ENCODE measurements around the gene LHCGR. TPM values are rescaled to one million over a fixed set of nuclear protein-coding genes. Genes with fewer than 3 reads are reported as not detected.
A peak's percentile ranks its signal among the peaks of the same experiment; 100 is the strongest.
"Not testable (repeated sequence)": the region's sequence is repeated elsewhere in the genome, so short reads cannot be mapped to it uniquely, and the experiment has no call there.

The LHCGR gene
- total RNA-seq, 1 experiment from 2014 or later = not detected

DNA sequence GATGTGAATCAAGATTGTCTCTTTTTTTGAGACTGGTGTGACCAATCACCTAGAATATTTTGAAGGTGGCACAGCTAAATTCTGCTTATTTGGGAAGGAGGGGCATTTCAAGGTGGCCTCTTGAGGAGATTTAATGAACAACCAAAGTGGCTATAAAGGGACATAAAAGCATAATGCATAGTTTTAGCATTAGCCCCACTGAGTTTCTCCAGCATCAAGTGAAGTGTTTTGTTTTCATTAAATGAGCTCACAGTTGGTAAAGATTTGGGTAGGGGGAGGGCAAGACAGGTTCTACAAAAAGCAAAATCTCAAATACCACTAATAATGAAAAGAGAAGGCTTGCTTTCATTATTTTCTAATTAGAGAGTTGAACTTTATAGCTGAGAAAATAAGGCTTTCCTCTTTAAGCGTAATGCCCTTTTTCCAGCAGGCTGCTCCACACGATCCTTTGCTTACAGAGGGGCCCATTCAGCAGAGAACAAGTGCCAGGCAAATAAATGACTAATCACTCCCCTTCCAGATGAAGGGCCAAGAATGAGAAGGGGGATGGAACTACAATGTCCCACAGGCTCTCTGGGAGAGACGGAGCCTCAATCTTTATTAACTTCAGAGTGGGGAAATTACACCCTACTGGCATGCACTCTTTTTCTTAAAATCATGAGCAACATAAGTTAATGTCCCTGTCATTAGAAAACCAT is 35.9 kb downstream of the LHCGR start:
- DNase-seq (ENCODE audit: low read depth, low spot score) = peak; percentile 33
- in situ Hi-C loops (cut with HindIII; ENCODE audit: low pct_unique_long_range_greater_than_20kb, low sequenced_read_pairs) = no loop called here

DNA sequence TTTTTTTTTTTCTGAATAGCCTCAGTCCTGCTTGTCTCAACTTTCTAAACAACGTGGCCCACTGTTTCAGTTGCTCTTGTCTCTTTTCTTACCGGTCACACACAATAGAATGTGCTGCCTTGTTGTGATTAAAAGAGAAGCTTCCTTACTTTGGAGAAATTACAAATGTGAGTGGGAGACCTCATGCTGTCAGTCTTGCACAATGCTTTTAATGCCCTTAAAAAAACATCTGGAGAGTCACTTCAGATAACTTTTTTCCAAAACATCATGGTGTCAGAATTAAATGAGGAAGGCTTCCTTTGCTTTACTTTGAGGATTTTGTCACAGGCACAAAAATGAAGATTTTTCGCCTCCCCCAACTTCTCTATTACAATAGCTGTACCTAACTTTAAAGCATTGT is 37.7 kb downstream of the LHCGR start:
- DNase-seq (ENCODE audit: low read depth, low spot score) = no peak
- in situ Hi-C loops (cut with HindIII; ENCODE audit: low pct_unique_long_range_greater_than_20kb, low sequenced_read_pairs) = no loop called here

DNA sequence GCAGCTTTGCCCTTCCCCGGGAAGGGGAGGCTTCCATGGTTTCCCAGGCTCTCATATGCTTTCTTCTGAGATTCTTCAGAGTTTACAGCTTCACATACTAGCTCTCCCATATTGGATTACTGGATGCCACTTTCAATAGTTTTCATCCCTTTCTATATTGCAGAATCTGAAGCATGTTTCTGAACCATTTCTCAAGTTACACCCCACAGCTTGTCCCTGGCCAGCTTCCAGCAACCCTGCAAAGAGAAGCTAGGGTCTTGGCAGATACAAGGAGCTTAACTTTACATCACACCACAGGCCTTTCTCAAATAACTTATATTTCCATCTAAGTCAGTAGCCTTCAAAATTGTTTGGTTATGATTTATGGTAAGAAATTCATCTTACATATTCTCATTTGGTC is 39.6 kb downstream of the LHCGR start:
- in situ Hi-C loops (cut with HindIII; ENCODE audit: low pct_unique_long_range_greater_than_20kb, low sequenced_read_pairs) = no loop called here
- no peak for DNase-seq (ENCODE audit: low read depth, low spot score)

DNA sequence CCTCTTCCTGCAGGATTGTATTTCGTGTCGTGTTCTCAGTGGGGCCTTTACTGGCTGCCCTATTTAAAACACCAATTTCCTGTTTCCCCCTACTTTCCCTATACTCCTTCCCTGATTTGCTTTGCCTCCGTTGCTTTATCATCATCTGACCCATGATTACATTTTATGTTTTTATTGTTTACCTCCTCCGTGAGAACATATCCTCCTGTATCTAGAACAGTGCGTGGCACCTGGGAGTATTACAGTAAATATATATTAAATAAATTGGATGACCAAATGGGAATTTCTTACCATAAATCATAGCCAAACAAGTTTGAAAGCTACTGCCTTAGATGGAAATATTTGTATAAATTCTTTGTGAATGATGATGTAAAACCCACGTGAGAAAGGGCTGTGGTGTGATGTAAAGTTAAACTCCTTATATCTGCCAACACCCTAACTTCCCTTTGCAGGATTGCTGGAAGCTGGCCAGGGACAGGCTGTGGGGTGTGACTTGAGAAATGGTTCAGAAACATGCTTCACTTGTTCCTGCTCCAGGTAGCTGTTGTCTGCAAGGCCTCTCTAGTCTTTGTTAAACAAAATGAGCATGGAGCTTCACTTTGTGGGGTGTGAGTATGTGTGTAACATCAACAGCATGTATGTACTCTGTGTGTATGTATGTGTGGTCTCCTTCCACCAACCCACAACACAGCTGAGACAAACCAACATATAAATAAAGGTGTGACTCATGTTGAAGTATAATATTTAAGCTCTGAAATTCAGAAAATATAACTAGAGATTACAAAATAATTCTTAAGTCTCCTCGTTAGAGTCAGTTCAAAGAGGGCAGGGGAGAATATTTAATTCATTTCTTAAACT is 40.3 kb downstream of the LHCGR start:
- DNase-seq (ENCODE audit: low read depth, low spot score) = no peak
- in situ Hi-C loops (cut with HindIII; ENCODE audit: low pct_unique_long_range_greater_than_20kb, low sequenced_read_pairs) = no loop called here

DNA sequence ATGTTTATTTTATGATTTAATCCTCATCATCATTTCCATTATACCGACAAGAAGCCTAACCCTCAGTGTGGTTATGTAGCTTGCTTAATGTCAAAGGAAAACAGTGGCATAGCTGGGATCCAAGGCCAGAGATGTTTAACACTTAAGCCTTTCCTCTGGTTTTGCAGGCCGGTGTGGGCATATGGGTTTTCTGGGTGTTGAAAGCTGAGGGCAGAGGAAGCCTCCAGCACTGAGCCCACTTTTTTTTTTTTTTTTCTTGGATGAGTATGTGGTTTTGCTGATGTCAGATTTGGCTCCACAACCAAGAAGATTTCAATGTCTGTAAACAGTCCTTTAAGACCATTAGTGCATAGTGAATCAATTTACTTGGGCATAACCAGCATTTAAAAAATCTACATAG is 41.3 kb downstream of the LHCGR start:
- in situ Hi-C loops (cut with HindIII; ENCODE audit: low pct_unique_long_range_greater_than_20kb, low sequenced_read_pairs) = no loop called here
- DNase-seq (ENCODE audit: low read depth, low spot score) = no peak

DNA sequence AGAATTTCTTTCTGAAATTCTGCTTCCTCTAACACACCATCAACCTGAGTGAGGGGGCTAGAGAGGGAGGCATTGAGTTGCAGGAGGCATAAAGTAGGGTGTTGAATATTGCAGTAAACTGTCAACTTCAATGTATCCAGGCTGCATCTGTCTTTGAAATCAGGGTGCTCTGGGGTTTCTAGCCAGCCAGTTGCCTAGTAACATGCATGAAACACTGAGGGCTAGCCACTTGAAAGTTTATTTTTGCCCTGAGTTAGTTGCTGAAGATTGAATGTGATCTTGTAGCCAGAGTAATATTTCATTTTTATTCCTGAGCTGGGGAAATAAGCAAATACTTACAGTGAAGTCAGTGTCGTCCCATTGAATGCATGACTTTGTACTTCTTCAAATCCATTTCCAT is 41.9 kb downstream of the LHCGR start:
- in situ Hi-C loops (cut with HindIII; ENCODE audit: low pct_unique_long_range_greater_than_20kb, low sequenced_read_pairs) = no loop called here

DNA sequence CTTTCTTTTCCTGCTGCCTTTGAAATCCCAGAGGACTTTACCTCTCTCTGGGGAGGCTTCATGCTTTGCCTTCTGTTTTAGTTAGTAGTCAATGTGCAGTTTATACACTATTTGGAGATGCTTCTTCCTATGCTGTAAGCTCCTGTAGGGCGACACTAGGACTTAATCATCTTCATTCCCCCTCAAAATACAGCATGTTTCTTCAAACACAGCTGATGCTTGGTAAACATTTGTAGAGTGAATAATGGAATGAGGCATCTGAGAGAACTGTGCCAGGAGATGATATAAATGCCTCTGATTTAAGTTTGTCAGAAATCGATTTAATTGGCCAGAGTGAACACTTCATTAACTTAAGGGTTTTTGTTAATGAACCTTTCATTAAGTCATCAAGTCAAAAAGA is 43.4 kb downstream of the LHCGR start:
- in situ Hi-C loops (cut with HindIII; ENCODE audit: low pct_unique_long_range_greater_than_20kb, low sequenced_read_pairs) = no loop called here
- no peak for DNase-seq (ENCODE audit: low read depth, low spot score)

More for the DNA sequence above, 41.9 kb downstream of the LHCGR start:
- DNase-seq (ENCODE audit: low read depth, low spot score) = no peak

DNA sequence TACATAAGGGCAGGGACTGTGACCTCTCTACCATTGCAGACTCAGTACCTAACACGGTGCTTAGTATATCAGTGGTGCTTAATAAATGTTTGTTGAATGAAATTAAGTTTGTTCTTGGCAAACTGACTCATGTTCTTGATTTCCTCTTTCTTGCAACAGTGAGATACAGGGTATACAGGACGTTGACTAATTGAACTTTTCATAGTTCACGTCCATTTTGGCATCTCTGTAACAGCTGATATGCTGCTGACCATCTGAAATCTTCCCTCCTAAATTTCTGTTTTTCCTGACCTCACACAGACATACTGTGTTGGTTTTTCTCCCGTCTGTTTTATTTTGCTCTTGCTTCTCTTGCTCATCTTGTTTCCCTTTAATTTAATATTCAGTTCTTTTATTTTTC is 44.2 kb downstream of the LHCGR start:
- no peak for DNase-seq (ENCODE audit: low read depth, low spot score)
- in situ Hi-C loops (cut with HindIII; ENCODE audit: low pct_unique_long_range_greater_than_20kb, low sequenced_read_pairs) = no loop called here

DNA sequence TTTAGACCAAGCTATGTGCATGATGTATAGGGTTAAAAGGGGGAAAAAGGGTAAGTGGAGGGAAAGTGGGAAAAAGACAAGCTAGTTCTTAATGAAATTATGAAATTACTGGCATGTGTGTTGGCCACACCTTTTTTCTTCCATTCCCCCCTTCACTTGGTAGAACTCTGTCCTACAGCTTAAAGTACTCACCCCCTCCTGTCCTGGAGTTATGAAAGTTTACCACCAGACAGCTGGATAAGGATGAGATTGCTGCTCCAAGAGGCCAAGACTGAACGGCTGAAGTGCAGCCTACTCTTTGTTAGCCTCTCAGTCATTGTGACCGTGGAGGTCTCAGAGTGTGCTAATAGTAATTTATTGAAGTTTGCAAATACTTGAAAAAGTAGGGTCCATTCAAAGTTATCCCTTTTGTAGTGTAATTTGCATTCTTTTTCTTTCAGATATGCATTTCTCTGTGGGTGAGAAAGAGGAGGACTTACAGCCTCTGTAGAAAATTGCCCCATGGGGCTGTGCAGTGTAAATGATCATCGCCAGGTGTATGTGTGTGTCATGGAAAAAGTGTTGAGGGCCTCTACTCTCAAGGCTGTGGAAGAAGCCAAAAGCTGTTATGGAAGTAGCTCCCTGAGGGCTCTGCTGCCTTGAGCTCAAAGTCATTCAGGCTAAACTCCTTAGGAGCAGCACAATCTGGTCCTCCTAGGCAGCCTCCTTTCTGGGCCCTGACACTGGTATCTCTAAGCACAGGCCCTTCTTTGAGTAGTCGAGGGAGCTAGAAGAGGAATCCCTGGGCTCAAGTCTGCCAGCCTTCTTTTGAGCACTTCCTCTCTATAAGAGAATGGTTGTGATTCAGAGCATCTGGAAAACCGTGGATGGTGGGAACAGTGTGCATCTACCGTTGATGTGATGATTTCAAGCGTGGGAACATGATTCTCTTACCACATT is 46.2 kb downstream of the LHCGR start:
- DNase-seq (ENCODE audit: low read depth, low spot score) = no peak
- in situ Hi-C loops (cut with HindIII; ENCODE audit: low pct_unique_long_range_greater_than_20kb, low sequenced_read_pairs) = no loop called here

DNA sequence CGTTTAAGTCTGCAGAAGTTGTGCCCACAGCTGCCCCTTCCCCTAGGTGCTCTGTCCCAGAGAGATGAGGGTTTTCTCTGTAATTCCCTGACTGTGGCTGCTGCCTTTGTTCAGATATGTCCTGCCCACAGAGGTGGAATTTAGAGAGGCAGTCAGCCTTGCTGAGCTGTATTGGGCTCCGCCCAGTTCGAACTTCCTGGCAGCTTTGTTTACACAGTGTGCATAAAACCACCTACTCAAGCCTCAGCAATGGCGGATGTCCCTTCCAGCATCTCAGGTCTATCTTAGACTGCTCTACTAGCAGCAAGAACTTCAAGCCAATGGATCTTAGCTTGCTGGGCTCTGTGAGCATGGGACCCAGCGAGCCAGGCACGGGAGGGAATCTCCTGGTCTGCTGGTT is 48.1 kb downstream of the LHCGR start:
- in situ Hi-C loops (cut with HindIII; ENCODE audit: low pct_unique_long_range_greater_than_20kb, low sequenced_read_pairs) = no loop called here
- no peak for DNase-seq (ENCODE audit: low read depth, low spot score)

DNA sequence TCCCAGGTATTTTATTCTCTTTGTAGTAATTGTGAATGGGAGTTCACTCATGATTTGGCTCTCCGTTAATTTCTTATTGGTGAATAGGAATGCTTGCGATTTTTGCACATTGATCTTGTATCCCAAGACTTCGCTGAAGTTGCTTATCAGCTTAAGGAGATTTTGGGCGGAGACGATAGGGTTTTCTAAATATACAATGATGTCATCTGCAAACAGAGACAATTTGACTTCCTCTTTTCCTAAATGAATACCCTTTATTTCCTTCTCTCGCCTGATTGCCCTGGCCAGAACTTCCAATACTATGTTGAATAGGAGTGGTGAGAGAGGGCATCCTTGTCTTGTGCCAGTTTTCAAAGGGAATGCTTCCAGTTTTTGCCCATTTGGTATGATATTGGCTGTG is 51.9 kb downstream of the LHCGR start:
- in situ Hi-C loops (cut with HindIII; ENCODE audit: low pct_unique_long_range_greater_than_20kb, low sequenced_read_pairs); DNase-seq (ENCODE audit: low read depth, low spot score): not testable (repeated sequence)

DNA sequence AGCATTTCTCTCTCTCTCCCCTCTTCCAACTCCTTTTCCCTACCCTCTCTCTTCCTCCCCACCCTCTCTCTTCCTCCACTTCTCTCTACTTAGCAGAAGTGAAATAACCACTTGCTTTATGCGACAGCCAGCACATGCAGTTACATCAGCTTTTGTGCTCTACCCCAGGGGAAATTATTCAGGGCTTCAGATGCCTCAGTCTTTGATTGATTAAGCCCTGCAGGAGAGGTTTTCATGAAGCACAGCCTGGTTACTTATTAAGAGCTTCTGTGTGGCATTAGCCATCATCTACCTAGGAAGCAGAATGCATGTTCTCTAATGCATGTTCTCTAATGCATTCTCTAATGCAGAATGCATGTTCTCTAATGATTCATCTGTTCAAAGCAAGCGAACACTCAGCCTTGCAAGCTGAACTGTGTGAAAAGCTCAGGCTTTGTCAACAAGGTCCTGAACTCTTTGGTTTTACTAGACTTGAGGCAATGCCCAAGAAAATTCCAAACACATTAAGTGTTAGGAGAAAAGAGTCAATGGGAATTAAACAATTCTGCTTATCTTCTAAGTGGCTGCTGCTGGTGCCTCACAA is 56.1 kb downstream of the LHCGR start:
- in situ Hi-C loops (cut with HindIII; ENCODE audit: low pct_unique_long_range_greater_than_20kb, low sequenced_read_pairs) = no loop called here
- DNase-seq (ENCODE audit: low read depth, low spot score) = no peak

DNA sequence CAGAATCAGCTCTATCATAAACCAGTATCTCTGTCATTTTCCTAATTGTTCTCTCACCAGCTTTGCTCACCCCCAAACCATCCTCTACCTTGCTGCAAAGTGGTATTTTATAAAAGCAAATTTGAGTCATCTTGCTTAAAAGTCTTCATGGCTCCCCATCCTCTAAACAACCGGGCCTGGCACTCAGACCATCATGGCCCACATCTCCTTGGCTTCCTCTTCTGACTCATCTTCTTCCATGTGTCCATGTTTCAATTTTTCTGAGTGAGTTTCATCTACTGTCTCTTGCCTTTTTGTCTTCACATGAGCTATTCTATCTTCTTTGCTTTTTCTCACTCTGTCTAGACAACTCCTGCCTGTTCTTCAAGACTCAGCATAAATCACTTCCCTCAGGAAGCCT is 58.6 kb downstream of the LHCGR start:
- in situ Hi-C loops (cut with HindIII; ENCODE audit: low pct_unique_long_range_greater_than_20kb, low sequenced_read_pairs) = no loop called here

DNA sequence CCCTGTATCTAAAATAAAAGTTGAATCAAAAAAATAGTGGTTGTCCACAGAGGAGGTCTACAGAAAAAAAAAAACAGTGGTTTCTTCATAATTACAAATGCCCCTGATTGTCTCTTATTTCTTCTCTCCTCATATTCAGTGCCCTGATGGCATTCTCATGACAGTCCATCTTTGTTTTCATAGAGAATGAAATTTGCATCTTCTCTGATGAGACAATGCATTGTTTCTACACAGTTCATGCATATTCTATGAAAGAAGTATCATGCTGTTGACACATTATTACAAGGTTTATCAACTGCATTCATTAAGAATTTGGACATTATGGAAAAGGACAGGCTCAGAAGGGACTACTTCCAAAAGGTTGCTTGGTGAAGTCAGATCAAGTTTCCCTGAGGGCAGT is 59.5 kb downstream of the LHCGR start:
- no peak for DNase-seq (ENCODE audit: low read depth, low spot score)
- in situ Hi-C loops (cut with HindIII; ENCODE audit: low pct_unique_long_range_greater_than_20kb, low sequenced_read_pairs) = no loop called here

More for the DNA sequence above, 58.6 kb downstream of the LHCGR start:
- no peak for DNase-seq (ENCODE audit: low read depth, low spot score)

DNA sequence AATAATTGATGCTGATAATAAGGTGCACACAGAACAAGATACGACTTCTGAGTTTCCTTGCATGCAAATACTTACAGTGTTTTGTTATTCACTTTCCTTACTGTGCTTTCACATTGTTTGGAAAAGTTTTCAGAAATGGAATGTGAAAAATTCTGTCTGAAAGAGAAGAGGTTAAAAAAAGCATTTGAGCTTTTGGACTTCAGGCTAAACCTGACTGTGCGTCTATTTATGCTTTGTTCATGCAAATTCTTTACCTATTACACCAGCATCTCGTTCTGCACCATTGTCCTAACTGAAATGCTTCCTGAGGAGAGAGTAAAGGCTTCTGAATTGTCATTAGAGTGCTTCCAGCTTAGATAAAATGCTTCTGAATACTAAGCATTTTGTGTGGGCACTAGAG is 61.4 kb downstream of the LHCGR start:
- in situ Hi-C loops (cut with HindIII; ENCODE audit: low pct_unique_long_range_greater_than_20kb, low sequenced_read_pairs) = no loop called here

DNA sequence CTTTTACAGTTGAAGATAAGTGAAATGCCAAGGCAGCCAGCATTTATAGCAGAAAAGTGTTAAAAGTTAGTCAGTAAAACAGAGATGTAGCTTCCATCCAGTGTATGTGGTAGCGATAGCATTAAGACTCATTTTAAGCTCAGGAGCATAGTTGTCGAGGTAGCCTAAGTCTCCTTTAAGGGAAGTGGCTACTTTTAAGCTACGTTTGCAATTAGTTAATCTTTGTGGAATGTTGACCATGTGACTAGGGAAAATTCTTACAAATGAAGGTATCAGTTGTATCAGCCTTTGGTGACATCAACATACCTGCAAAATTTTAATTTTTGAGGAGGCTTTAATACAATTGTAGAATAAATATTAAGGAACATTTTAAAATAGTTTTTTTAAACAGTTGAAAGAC is 61.9 kb downstream of the LHCGR start:
- DNase-seq (ENCODE audit: low read depth, low spot score) = no peak

More for the DNA sequence above, 61.4 kb downstream of the LHCGR start:
- DNase-seq (ENCODE audit: low read depth, low spot score) = no peak

DNA sequence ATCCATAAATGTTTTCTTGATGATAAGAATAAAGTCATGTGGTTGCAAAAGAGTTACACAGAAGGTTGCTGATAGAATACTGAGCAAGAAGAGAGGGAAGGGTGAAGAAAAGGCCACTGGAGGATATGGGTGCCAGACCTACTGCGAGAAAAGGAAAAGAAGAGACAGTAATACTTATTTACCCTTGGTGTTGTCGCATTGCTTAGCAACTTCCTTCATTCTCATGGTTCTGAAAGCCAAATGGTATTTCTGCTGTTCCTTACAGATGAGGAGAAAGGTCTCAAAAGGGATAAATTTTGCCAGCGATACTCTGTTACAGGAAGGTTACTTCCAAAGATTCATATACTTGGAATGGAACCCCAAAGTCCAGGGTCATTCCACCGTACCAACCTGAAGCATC is 62.5 kb downstream of the LHCGR start:
- no peak for DNase-seq (ENCODE audit: low read depth, low spot score)
- in situ Hi-C loops (cut with HindIII; ENCODE audit: low pct_unique_long_range_greater_than_20kb, low sequenced_read_pairs) = no loop called here

More for the DNA sequence above, 61.9 kb downstream of the LHCGR start:
- in situ Hi-C loops (cut with HindIII; ENCODE audit: low pct_unique_long_range_greater_than_20kb, low sequenced_read_pairs) = no loop called here
